OCI-M2 (cell line): ENCODE results near the gene NECTIN2.
"Not testable (repeated sequence)": the region's sequence is repeated elsewhere in the genome, so short reads cannot be mapped to it uniquely, and the experiment has no call there.

Source experiments
- DNase-seq: peaks from one replicate; lab custom pipeline; 2025; ENCODE audit not compliant: unreplicated experiment; lab: John Stamatoyannopoulos, UW

Gene NECTIN2

DNA sequence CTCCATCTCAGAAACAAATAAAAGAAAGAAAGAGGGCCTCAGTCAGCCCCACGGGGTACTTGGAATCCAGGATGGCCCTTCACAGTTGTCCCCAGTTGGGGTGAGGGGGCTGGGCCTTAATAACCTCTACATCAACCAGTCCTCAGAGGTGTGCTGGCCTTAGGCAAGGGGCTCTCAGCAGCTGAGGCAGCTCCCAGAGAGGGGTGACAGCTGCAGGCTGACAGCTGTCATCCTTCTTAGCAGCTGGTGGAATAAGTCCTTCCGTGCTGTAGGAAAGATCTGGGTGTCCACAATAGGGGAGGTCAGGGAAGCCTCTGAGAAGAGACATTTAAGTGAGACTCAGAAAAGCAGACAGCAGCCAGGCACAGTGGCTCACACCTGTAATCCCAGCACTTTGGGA lies 29.8 kb upstream of the NECTIN2 start:
- no peak for DNase-seq

DNA sequence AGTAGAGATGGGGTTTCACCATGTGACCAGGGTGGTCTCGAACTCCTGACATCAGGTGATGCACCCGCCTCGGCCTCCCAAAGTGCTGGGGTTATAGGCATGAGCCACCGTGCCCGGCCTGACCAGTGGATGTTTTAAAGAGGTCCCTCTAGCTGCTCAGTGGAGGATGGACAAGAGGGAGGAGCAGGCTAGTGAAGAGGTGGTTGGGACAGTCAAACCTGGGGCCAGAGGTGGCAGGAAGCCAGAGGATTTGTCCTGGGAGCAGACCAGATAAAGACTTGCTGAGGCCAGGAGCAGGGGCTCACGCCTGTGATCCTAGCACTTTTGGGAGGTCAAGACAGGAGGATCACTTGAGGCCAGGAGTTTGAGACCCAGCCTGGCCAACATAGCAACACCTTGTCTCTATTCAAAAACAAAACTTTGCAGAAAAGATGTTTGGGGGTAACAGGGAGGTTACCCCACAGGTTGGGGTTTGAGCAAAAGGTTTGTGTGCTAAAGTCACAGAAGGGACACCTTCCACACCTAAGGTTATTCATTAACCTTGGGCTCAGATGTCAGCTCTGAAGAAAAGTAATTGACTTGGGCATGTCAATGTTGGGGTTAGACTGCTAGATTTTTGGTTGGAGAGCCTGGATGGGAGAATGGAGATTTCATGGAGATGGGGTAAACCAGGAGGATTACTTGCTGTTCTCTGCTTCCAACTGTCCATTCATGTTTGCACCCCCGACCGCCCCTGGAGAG lies 28.2 kb upstream of the NECTIN2 start:
- DNase-seq: no peak

DNA sequence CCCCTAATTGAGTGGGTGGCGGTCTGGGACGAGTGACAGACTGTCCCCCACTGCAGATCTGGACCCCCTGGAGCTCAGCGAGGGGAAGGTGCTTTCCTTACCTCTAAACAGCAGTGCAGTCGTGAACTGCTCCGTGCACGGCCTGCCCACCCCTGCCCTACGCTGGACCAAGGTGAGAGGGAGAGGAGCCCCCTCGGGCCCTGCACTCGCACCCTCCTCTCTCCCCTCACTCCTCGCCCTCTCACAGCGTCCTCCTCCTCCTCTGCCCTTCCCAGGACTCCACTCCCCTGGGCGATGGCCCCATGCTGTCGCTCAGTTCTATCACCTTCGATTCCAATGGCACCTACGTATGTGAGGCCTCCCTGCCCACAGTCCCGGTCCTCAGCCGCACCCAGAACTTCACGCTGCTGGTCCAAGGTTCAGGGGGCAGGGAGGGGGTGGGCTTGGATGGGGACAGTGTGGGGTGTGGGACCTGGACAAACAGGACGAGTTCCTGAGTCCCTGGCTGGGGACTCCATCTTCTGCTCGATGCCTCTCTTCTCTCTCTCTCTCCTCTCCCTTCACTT lies 27.5 kb upstream of the NECTIN2 start:
- DNase-seq: no peak

DNA sequence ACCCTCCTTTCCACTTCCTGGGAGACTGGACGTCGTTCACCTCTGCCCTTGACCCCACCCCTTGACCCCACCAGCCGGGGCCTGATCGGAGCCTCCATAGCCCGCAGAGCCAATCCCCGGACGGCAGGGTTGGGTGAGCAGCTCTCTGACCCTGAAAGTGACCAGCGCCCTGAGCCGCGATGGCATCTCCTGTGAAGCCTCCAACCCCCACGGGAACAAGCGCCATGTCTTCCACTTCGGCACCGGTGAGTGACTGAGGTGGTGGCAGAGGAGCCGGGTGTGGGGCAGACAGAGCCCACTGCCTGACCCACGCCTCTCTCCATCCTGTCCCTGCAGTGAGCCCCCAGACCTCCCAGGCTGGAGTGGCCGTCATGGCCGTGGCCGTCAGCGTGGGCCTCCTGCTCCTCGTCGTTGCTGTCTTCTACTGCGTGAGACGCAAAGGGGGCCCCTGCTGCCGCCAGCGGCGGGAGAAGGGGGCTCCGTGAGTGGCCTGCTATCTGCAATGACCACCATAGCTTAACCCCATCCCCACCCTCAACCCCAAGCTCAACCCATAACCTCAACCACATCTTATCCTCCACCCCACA lies 26.8 kb upstream of the NECTIN2 start:
- no peak for DNase-seq

DNA sequence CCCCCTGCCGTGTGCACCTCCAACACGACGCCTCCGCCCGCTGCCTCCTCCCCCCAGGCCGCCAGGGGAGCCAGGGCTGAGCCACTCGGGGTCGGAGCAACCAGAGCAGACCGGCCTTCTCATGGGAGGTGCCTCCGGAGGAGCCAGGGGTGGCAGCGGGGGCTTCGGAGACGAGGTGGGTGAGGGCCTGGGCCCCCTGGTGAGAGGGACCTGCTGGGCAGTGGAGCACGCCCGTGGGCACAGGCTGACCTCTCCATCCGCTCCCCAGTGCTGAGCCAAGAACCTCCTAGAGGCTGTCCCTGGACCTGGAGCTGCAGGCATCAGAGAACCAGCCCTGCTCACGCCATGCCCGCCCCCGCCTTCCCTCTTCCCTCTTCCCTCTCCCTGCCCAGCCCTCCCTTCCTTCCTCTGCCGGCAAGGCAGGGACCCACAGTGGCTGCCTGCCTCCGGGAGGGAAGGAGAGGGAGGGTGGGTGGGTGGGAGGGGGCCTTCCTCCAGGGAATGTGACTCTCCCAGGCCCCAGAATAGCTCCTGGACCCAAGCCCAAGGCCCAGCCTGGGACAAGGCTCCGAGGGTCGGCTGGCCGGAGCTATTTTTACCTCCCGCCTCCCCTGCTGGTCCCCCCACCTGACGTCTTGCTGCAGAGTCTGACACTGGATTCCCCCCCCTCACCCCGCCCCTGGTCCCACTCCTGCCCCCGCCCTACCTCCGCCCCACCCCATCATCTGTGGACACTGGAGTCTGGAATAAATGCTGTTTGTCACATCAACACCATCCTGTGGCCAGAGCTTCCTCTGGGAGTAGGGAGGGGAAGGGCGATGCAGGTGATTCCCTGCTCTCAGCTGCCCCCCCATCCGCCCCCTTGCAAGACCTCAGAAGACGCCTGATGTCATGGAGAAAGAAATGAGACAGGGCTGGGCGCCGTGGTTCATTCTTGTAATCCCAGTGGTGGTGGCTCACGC lies 25.2 kb upstream of the NECTIN2 start:
- DNase-seq: no peak

DNA sequence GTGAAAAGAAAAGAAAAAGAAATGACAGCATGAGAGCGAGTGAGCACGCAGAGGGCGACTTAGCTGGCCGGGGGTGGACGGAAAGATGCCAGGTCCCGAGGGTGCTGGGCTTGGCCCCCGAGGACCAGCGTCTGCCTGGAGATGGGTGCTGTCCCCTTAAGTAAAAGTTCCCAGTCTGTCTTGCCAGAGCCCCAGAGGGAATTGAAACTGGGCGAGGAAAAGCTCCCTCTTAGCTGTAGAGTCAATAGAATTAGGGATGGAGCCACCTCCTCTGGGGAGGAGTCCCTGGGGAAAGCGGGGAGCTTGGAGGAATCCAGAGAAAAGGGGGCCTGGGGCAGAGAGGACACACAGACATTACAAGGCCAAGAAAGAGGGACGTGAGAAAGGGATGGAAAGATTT lies 23.9 kb upstream of the NECTIN2 start:
- DNase-seq: no peak

DNA sequence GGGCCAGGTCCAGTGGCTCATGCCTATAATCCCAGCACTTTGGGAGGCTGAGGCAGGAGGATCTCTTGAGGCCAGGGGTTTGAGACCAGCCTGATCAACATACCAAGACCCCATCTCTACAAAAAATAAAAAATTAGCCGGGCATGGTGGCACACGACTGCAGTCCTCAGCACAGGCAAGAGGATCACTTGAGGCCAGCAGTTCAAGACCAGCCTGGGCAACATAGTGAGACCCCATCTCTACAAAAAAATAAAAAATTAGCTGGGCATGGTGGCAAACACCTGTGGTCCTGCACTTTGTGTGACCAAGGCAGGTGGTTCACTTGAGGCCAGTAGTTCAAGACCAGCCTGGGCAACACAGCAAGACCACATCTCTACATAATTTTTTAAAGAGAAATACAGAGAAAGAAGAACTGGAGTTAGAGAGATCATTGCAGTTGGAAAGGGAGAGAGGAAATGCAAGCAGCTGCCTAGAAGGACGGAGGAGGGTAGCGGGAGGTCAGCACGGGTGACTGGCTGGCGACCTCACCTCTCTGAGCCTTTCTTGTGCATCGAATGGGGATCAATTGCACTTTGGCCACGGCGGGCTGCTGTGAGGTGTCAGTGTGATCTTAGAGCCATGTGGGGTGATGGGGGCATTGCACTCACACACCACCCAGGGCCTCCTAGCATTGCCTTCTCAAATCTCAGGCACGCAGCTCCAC lies 23.3 kb upstream of the NECTIN2 start:
- DNase-seq: no peak

DNA sequence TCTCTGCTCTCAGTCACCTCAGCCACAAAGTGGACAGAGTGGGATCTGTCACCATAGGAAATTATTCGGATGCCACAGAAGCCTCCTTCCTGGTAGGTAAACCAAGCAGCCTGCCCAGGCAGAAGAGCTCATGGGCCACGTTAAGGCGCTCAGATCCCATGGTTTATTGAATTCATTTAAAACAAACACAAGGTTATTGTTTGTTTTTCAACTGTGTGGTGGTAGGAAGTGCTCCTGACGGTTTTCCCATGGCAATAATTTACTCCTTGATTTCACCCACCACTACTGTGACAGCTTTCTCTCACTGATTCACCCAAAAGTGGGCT lies 22.8 kb upstream of the NECTIN2 start:
- DNase-seq: no peak

DNA sequence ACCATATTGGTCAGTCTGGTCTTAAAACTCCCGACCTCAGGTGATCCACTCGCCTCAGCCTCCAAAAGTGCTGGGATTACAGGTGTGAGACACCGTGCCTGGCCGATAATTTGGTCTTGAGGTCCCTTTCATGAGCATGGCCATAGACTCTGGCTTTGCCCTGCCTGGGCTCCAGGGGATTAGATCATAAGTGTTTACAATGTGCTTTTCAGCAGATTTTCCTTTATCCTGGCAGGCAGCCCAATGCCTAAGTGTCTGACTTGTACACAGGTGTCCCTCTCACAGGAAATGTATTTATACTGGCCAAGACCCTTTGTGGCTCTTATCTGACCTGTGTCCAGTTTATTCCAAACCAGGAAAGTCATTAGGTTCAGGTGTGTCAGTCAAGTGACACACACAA lies 21.3 kb upstream of the NECTIN2 start:
- no peak for DNase-seq

DNA sequence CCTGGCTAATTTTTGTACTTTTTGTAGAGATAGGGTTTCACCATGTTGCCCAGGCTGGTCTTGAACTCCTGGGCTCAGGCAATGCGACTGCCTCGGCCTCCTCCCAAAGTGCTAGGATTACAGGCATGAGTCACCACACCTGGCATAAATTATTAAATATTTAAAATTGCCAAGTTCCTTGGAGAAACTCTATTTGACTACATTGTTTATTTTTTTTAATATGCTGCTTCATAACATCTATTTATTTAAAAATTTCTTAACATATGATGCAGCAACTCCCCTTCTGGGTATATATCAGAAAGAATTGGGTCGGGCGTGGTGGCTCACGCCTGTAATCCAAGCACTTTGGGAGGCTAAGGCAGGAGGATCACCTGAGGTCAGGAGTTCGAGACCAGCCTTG lies 13.2 kb upstream of the NECTIN2 start:
- not testable (repeated sequence) for DNase-seq

DNA sequence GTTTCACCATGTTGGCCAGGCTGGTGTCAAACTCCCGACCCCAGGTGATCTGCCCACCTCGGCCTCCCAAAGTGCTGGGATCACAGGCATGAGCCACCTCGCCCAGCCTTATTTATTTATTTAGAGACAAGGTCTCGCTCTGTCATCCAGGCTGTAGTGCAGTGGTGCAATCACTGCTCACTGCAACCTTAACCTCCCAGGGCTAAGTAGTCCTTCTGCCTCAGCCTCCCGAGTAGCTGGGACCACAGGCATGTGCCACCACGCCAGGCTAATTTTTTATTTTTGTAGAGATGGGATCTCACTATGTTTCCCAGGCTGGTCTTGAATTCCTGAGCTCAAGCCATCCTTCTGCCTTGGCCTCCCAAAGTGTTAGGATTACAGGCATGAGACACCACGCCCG lies 11.7 kb upstream of the NECTIN2 start:
- not testable (repeated sequence) for DNase-seq

DNA sequence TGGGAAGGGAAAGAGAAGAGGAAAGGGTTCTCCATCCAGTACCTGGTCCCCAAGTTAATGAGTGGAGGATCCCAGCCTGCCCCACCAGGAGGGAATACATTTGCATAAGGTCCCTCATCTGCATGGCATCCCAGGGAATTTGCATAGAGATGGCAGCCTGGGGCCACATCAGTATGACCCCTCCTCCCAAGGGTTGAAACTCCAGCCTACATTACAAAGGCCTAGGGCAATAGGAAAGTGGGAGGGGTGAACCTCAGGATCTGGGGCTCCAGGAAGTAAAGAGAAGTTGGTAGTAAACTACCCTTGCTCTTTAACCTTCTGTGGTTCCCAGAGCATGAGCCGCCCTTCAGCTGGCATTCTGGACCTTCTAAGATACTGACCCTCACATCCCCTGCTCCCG lies 6.8 kb upstream of the NECTIN2 start:
- no peak for DNase-seq

DNA sequence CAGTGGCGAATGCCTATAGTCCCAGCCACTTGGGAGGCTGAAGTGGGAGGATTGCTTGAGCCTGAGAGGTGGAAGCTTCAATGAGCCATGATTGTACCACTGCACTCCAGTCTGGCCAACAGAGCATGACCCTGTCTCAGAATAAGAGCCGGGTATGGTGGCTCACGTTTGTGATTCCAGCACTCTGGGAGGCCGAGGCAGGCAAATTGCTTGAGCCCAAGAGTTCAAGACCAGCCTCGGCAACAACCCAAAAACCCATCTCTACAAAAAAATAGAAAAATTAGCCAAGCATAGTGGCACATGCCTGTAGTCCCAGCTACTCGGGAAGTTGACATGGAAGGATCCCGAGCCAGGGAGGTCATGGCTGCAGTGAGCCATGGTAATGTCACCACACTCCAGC lies 5.3 kb upstream of the NECTIN2 start:
- no peak for DNase-seq

DNA sequence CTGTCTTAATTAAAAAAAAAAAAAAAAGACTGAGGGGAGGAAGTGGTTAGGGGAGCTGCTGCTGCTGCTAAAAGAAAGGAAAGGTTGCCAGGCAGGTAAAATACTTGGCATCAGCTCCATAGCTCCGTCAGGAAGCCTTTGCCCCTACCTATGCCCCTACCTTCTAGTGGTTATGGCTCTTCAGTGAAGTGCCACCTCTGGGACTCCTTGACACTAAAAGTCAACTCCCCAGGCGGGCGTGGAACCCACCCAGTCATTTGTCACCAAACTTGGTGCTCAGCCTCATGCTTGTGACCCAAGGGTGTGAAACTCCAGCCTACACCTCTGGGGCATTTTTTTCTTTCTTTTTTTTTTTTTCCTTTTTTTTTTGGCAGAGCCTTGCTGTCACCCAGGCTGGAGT lies 4.9 kb upstream of the NECTIN2 start:
- DNase-seq: no peak

DNA sequence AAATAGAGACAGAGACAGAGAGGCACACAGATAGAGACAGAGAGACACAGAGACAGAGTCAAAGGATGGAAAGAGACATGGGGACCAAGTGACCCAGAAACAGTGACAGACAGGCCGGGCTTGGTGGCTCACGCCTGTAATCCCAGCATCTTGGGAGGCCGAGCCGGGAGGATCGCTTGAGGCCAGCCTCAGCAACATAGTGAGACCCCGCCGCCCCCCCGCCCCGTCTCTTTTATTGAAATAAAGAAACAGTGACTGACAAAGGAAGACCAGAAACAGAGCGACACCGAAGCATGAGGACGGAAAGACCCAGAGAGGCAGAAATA lies 848 bp upstream of the NECTIN2 start:
- DNase-seq: no peak

DNA sequence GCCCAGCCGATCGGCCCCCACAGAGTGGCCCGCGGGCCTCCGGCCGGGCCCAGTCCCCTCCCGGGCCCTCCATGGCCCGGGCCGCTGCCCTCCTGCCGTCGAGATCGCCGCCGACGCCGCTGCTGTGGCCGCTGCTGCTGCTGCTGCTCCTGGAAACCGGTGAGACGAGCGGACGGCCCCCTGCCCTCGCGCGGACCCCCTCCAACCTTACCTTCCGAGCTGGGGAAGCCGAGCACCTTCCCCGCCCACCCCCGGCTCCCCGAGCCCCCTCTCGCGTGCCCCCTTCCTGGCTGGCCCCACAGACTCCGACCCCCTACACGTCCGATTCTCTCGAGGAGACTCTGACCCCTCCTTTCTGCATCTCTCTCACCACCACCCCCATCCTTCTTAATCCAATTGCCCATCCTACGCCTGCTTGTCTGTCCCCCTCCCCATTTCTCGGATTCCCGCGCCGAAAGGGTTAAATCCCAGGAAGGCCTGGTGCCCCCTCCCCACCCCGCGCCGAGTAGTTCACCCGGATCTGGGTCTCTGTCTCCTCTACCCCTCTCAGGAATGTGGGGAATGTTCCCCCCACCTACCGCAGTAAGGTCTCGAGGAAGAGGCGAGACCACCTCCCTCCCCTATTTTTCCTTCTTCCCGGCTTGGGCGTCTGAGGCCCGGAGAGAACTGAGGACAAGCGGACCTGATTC lies 502 bp downstream of the NECTIN2 start:
- DNase-seq: no peak

DNA sequence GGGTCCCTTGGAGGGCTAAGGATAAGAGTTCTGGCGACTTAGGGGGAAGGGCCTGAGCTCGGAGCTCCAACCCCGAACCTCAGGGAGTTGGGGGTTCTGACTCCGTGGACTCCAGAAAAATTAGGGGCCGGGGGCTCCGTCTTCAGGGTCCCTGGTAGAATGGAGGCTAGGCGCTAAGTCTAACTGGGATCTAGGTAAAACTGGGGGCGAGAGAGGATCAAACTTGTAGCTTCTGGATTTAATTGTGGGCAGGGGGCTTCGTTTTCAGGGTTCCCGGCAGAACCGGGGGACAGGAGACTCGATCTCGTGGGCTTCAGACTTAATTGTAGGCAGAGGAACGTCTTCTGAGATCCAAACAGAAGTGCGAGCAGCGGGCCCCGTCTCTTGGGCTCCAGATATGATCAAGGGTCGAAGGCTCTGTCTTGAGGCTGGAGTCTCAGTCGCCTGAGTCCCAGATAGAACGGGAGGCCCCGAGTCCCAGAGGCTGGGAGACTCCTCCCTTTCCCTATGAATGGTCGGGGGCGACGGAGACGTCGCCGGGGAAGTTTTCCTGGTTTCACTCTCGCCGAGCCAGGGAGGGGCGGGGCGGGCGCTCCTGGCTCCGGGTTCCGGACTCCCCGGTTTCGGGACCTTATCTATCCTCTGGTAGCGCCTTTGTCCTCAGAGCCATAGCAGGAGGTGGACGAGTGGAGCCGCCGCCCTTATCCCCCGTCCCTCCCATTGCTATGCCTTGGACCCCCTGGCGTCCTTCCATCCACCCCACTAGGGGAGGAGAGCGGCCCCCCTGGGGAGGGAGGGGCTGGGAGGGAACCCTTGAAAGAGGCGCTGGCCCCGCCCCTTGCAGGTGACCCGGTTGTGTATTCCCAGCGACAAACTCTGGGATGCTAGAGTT lies 1.3 kb downstream of the NECTIN2 start:
- no peak for DNase-seq

DNA sequence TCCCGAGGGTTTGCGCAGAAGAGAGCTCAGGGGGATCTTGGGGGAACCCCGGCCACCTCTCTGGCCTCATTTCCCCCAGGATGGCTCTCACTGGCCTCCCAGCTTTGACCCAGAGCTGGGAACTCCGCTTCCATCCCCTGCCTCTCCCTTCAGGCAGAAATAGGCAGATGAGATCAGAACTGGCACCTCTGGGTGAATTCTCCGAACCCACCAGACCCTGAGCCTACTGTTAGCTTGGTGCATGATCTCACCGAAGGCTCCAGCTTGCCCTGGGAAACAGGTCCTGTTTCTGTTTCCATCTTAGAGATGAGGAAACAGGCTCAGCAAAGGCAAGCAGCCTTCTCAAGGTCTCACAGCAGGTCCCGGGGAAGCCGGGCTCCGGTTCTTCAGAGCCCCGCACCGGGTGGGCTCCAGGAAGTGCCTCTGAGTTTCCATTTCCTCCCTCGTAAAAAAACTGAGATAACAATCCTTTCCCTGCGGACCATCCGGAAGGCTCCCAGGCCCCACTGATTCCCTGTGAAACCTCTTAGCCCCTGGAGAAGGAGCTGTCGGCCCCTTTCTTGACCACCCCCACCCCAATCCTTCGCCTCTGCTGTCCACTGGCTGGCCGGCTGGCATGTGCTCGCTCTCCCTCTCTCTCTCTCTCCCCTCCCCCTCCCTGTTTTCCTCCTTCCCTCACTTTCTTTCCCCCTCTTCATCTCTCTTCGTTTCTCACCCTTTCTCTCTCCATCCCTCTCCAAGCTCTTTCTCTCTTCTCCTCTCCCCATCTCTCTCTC lies 2.1 kb downstream of the NECTIN2 start:
- DNase-seq: no peak
